ENCODE data around the gene CRIP3.

DNA sequence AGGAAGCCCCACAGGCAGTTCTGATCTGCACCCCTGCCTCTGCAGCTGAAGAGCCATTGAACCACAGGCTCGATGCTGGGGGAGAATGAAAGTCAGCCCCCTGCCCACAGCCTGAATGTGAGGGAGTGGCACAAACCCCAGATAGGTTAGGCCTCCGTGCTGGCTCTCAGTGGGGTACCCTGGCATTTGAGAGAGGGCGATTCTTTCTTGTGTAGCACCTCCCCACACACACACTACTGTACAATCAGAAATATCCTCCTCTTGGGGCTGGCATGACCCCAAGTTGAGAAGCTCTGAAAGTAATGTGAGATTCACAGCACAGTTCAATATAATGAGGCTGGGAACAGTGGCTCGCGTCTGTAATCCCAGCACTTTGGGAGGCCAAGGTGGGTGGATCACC, 47.4 kb downstream of the CRIP3 start:
- TF ChIP-seq POLR2A (IDR thresholded peaks at IDR 0.05) (no peak), EP300 (IDR thresholded peaks at IDR 0.05) (no peak), POLR2AphosphoS5 (IDR thresholded peaks at IDR 0.05) (no peak)
- TF ChIP-seq, protein P1, sequence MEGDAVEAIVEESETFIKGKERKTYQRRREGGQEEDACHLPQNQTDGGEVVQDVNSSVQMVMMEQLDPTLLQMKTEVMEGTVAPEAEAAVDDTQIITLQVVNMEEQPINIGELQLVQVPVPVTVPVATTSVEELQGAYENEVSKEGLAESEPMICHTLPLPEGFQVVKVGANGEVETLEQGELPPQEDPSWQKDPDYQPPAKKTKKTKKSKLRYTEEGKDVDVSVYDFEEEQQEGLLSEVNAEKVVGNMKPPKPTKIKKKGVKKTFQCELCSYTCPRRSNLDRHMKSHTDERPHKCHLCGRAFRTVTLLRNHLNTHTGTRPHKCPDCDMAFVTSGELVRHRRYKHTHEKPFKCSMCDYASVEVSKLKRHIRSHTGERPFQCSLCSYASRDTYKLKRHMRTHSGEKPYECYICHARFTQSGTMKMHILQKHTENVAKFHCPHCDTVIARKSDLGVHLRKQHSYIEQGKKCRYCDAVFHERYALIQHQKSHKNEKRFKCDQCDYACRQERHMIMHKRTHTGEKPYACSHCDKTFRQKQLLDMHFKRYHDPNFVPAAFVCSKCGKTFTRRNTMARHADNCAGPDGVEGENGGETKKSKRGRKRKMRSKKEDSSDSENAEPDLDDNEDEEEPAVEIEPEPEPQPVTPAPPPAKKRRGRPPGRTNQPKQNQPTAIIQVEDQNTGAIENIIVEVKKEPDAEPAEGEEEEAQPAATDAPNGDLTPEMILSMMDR (IDR thresholded peaks at IDR 0.05) = no peak

All from stomach (tissue), 4 donors.